HCT116 (cell line): ENCODE data around the gene DNM2.

Source experiments
- CTCF ChIP-seq, 3 experiments: fragments of 200-600 bp in 1 of 3; sonication (generic) in 1 of 3; IDR thresholded peaks in 2 of 3; conservative IDR thresholded peaks in 1 of 3; 2 replicates each; pipeline ENCODE4 v1.5.1; 2012 to 2017; ENCODE audit warnings: low read depth in 2 of 3, low read length in 2 of 3, antibody characterized with exemption in 1 of 3, borderline replicate concordance in 1 of 3, control low read depth in 1 of 3, mild to moderate bottlenecking in 1 of 3, mixed read lengths in 1 of 3, mixed run types in 1 of 3, moderate library complexity in 1 of 3; ENCODE audit not compliant: insufficient read depth in 1 of 3
- POLR2AphosphoS5 ChIP-seq: IDR thresholded peaks from 2 replicates; pipeline ENCODE4 v1.6.1; 2011; ENCODE audit warnings: mild to moderate bottlenecking, low read depth, low read length, moderate library complexity
- RAD21 ChIP-seq: IDR thresholded peaks from 2 replicates; pipeline ENCODE4 v1.6.1; 2012; ENCODE audit warnings: low read depth, mild to moderate bottlenecking

GRCh38 chr19:10852941-10853340 is 135.1 kb downstream of the DNM2 start:
- no peak for TF ChIP-seq RAD21
- TF ChIP-seq CTCF (IDR thresholded peaks at IDR 0.05 in 2 of 3, conservative IDR thresholded peaks at IDR 0.05 in 1 of 3; ENCODE audit: borderline replicate concordance in 1 of 3, insufficient read depth in 1 of 3, low read depth in 2 of 3, low read length in 2 of 3), result no peak
- no peak for TF ChIP-seq POLR2AphosphoS5
